ENCODE data around the gene OR3A3.
"Not testable (repeated sequence)": the region's sequence is repeated elsewhere in the genome, so short reads cannot be mapped to it uniquely, and the experiment has no call there.

The OR3A3 gene

GRCh38 chr17:3466355-3466754, 55.2 kb downstream of the OR3A3 start:
- not testable (repeated sequence) for DNase-seq (ENCODE audit: low read depth, low spot score); H3K4me3 ChIP-seq (ENCODE audit: low read length)

GRCh38 chr17:3469529-3469928, 58.4 kb downstream of the OR3A3 start:
- H3K4me3 ChIP-seq (ENCODE audit: low read length): no peak overlapping the region
- DNase-seq (ENCODE audit: low read depth, low spot score): no peak

DNA sequence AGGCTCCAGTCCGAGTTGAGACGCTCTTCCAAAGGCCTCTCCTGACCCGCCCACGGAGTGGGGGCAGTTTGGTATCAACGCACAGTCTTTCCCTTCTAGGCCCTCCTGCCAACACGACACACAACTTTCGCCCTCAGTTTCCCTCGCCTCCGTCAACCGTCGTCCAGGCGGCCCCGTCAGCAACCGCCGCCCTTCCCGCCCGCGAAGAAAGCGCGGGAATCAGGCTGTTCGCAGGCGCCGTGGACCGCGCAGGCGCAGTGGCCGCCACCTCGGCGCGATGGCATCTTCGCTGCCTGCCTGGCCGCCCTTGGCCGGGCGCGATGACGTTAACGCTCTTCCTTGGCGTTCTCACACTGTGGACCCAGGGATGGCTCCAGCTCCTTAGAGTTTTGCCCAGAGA, 60.4 kb downstream of the OR3A3 start, which contains the start of gene SPATA22:
TSS of gene SPATA22 (minus strand) at position 221 of the 400 bp plus-strand sequence. CDS start 2,494 bp downstream, outside the sequence.
- H3K4me3 ChIP-seq (ENCODE audit: low read length): no peak within 1 kb of the TSS
- DNase-seq (ENCODE audit: low read depth, low spot score): no peak

DNA sequence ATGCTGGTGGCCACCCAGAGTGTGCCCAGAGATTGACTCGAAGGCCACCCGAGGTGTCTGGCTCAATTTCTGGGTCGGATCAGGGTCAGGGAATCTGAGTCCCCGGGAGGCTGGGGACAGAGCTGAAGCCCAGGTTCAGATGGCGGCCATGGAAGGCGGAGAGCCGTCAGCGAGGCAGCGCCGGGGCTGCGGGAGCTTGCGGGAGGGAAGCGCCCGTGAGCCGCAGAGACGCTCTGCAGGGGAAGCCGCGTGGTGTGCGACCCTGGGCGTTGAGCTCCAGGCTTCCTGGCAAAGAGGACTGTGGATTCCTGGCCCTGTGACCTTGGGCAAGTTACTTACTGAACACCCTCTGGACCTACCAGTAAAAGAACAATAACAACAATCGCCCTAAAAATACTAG, 61.0 kb downstream of the OR3A3 start:
- no peak overlapping the region for H3K4me3 ChIP-seq (ENCODE audit: low read length)
- no peak for DNase-seq (ENCODE audit: low read depth, low spot score)

Measured in Jurkat, Clone E6-1 (cell line).